PC-9 (cell line): ENCODE measurements around the gene NUDT3.

Source experiments
- CTCF ChIP-seq: fragments of 200-600 bp; sonication (generic); conservative IDR thresholded peaks from 2 replicates; pipeline ENCODE4 v1.6.1; 2017; ENCODE audit warnings: mixed run types, antibody characterized with exemption, mild to moderate bottlenecking, moderate library complexity
- EZH2 ChIP-seq: fragments of 200-600 bp; sonication (generic); IDR thresholded peaks from 2 replicates; pipeline ENCODE4 v1.8.0; 2017; ENCODE audit warnings: antibody characterized with exemption, low read depth

DNA sequence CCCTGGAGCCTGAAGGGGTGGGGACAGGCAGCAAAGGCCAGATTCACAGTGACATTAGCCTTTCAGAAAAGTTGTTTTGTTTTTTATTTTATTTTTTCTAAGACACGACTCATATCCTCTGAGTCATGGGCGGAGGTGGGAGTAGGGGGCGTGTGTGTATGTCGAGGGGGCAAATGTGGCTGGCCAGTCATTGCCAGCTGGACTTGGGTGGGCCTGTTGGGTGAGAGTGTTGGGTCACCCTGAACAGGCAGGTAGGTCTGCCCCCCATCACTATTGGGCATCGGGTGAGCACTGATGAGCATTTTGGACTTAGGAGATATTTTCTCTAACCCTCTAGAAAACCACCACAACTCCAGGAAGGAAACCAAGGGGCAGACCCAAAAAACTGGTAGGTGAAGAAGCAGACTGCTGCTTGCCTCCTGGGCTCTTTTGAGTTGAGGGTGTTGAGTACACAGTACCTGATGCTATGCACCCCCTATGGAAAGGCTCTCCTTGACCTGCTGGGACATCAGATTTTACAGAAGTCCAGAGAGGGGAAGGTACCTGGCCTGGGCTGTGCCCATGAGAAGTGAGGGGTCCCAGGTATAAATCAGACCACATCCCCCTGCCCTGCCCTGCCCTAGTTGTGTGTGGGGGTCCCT, 149.2 kb downstream of the NUDT3 start:
- TF ChIP-seq CTCF, result no peak
- TF ChIP-seq EZH2, result no peak
